ENCODE measurements around the gene CRISP3. TPM values are rescaled to one million over a fixed set of nuclear protein-coding genes. Genes with fewer than 3 reads are reported as not detected.
A peak's percentile ranks its signal among the peaks of the same experiment; 100 is the strongest.

CRISP3 gene
- total RNA-seq, 4 donors from 2014 or later: not detected

DNA sequence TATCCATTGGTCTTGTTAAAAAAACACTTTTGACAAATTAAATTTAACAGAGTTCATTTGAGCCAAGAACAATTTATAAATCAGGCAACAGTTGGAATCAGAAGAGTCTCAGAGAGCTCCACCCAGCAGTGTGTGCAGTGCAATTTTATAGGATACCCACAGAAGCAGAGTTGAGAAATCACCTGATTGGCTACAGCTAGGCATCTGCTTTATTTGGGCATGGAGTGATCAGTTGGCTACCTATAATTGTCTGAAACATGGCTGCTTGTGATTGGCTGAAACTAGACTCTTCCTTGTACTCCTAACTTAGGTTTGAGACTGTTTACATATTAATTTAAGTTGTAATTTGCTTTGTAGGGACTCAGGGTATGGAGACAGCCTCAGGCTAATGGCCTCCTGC, 30.9 kb upstream of the CRISP3 start:
- no peak for ATAC-seq (ENCODE audit: low FRiP score)
- no peak for TF ChIP-seq CTCF (IDR thresholded peaks at IDR 0.05)
- no peak for DNase-seq (ENCODE audit: low spot score)

DNA sequence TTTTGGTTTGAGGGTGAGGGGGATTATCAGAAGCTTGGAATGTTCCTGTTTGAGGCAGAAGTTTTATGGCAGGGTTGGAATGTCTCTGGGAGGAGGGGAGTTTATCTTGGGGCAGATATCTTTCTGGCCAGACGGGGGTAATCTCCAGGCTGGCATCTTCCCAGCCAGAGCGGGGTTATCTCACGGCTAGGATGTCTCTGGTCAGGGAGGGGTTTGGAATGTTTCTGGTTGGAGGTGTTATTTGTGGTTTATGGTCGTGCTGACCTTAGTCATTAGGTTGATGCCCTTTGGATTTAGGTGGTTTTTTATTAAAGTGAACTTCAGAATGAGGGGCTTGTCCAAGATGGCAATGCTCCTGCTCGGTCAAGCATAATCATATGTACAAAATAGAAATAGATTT, 28.1 kb upstream of the CRISP3 start:
- no peak for TF ChIP-seq CTCF (IDR thresholded peaks at IDR 0.05)
- DNase-seq (ENCODE audit: low spot score) (no peak), ATAC-seq (ENCODE audit: low FRiP score) (no peak)

- DNase-seq (ENCODE audit: low spot score) (no peak), ATAC-seq (ENCODE audit: low FRiP score) (peak; percentile 54)
- TF ChIP-seq CTCF (IDR thresholded peaks at IDR 0.05): no peak
Observed at GRCh38 chr6:49766762-49767161, 22.6 kb upstream of the CRISP3 start.

GRCh38 chr6:49764571-49765236, 20.5 kb upstream of the CRISP3 start:
- ATAC-seq (ENCODE audit: low FRiP score) (no peak), DNase-seq (ENCODE audit: low spot score) (no peak)
- no peak for TF ChIP-seq CTCF (IDR thresholded peaks at IDR 0.05)

GRCh38 chr6:49743429-49743828, 759 bp downstream of the CRISP3 start:
- no peak for ATAC-seq (ENCODE audit: low FRiP score)
- no peak for DNase-seq (ENCODE audit: low spot score)
- no peak for TF ChIP-seq CTCF (IDR thresholded peaks at IDR 0.05)

DNA sequence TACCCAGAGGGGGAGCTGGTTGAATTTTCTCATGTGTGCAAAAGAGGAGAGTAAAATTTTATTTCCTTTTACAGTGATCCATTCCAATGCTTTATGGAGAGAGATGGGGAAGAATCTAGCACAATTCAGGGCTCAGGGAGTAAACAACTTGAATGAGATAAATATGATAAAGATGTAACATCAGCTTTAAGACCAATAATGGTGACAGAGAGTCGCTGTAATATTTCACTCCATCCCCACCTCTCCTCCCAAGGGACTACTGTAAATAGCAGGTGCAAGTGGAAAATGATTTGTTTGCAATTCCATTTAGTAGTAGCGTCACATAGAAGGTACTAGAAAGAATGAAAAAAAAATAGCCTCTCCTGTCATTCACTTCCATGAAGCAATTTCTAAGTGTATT, 4.8 kb downstream of the CRISP3 start:
- DNase-seq (ENCODE audit: low spot score) (no peak), ATAC-seq (ENCODE audit: low FRiP score) (no peak)
- TF ChIP-seq CTCF (IDR thresholded peaks at IDR 0.05): no peak

- no peak for TF ChIP-seq CTCF (IDR thresholded peaks at IDR 0.05)
- DNase-seq (ENCODE audit: low spot score) (no peak), ATAC-seq (ENCODE audit: low FRiP score) (no peak)
Observed at GRCh38 chr6:49736017-49736508, 8.1 kb downstream of the CRISP3 start.
